Measurements from ENCODE around the gene HEBP1.

The HEBP1 gene

GRCh38 chr12:13023811-13024530, 23.9 kb upstream of the HEBP1 start:
- DNase-seq = no peak

DNA sequence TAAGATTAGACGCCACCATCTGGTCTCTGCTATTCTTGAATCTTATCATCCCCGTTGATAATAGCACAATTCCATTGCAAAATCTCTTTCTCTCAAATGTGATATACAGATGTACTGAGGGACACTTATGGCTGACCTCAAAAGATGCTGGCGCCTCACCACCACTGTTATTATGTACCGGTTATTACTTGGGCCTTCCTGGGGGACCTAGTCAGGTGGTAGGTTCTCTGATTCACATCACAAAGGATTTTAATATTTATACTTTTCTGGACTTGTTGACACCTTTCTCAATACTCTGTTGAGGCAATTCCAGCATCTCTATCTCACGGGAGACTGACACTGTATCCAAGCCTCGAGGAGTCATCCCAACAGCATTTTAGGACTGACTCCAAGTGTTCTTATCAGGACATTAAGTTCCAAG, 22.8 kb upstream of the HEBP1 start:
- no peak for DNase-seq

GRCh38 chr12:13011098-13011497, 11.0 kb upstream of the HEBP1 start:
- DNase-seq = no peak

- no peak for DNase-seq
Observed at GRCh38 chr12:13008741-13009380, 8.8 kb upstream of the HEBP1 start.

DNA sequence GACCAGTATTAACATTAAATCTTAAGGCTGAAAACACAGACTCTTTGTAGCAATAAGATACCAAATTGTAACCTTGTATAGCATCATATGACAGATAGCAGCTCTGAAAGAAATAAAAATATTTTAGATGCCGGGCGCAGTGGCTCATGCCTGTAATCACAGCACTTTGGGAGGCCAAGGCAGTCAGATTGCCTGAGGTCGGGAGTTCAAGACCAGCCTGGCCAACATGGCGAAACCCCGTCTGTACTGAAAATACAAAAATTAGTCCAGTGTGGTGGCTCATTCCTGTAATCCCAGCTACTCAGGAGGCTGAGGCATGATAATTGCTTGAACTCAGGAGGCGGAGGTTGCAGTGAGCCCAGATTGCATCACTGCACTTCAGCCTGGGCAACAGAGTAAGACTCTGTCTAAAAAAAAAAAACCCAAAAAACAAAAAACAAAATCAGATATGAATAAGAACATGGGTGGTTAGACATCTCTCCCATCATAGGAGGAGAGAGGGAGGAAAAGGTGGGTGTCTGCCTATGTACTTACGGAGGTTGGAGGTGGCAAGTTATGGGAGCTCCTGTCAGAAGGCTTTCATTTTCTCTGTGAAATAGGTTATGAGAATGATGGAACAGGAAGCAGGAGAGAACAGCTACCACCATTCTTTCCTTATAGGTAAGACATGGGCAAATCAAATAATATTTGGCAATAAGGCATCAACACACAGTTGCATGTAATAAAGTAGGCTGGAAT, 7.6 kb upstream of the HEBP1 start:
- no peak for DNase-seq

DNA sequence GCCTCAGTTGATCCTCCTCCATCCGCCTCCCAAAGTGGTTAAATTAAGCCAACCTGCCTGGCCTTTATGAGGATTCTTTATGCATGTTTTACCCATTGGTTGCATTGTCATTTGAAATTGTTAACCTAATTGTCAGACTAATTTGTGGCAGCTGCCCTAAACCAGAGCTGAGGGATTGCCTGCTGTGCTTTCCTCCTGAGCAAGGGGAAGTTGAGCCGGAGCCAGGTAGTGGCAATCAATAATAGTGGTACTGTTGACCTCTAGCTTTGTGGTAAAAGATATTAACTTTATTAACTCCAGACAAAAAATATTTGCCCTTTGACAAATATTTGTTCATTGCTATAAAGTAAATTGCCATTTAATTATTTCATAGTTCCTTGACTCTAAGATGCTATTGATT, 5.6 kb upstream of the HEBP1 start:
- no peak for DNase-seq

GRCh38 chr12:13004986-13005385, 4.9 kb upstream of the HEBP1 start:
- no peak for DNase-seq

GRCh38 chr12:13004361-13004760, 4.3 kb upstream of the HEBP1 start:
- no peak for DNase-seq

- no peak for DNase-seq
Observed at GRCh38 chr12:13002301-13003097, 2.4 kb upstream of the HEBP1 start.

DNA sequence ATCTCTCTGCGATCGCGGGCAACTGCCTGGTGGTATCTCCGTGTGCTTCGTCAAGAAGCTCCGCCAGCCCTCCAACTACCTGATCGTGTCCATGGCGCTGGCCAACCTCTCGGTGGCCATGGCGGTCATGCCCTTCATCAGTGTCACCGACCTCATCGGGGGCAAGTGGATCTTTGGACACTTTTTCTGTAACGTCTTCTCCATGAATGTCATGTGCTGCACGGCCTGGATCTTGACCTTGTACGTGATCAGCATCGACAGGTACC, 1.6 kb upstream of the HEBP1 start:
- no peak for DNase-seq

GRCh38 chr12:13000925-13001774, 1.1 kb upstream of the HEBP1 start:
- DNase-seq = peak; percentile 63

GRCh38 chr12:13000616-13000924, 505 bp upstream of the HEBP1 start:
- no peak for DNase-seq

DNA sequence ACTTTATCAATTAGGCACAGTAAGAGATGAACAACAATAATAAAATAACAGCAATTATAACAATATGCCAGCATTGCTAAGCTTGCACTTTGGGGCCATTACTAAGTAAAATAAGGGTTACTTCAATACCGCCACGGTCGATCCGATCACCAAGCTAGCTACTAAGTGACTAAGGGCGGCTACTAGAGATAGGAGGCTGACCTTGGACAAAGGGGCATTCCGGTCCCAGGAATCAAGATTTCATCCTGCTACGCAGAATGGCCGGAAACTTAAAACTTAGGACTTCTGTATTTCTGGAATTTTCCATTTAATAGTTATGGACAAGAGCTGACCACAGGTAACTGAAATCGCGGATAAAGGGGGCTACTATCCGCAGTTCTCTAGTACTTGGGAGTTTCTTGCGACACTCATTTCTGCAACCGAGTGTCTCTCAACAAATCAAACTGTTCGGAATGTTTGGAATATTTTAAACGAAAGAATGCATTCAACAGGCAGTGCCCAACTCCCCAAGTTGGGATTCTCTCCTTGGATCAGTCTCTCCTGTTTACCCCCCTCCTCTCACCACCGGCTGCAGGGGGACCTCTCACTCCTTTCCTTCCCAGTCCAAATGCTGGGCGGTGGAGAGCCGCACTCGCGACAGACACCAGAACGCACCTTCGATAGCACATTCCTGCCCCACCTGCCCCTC, 650 bp downstream of the HEBP1 start:
- DNase-seq = no peak

- no peak for DNase-seq
Observed at GRCh38 chr12:12998248-12998647, 1.8 kb downstream of the HEBP1 start.

- no peak for DNase-seq
Observed at GRCh38 chr12:12997734-12998133, 2.3 kb downstream of the HEBP1 start.

DNA sequence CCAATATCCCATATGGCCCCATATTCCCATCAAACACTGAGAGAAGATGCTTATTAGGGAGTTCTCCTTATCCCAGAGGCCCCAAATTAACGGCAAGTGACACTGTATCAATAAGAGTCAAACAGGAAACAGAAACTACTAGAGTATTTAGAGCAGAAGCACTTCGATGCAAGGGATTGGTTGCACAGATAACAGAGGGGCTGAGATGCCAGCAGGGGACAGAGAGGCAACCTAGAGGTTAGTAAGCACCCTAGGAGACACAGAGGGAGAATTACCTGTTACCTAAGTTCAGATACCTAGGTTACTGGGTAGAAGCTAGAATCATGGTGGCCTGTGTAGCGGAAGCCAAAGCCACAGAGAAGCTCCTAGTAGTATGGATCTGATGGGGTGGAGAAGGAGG, 2.9 kb downstream of the HEBP1 start:
- no peak for DNase-seq

- no peak for DNase-seq
Observed at GRCh38 chr12:12996209-12996608, 3.9 kb downstream of the HEBP1 start.

GRCh38 chr12:12995088-12995487, 5.0 kb downstream of the HEBP1 start:
- DNase-seq = no peak

GRCh38 chr12:12993367-12993766, 6.7 kb downstream of the HEBP1 start:
- DNase-seq = no peak

DNA sequence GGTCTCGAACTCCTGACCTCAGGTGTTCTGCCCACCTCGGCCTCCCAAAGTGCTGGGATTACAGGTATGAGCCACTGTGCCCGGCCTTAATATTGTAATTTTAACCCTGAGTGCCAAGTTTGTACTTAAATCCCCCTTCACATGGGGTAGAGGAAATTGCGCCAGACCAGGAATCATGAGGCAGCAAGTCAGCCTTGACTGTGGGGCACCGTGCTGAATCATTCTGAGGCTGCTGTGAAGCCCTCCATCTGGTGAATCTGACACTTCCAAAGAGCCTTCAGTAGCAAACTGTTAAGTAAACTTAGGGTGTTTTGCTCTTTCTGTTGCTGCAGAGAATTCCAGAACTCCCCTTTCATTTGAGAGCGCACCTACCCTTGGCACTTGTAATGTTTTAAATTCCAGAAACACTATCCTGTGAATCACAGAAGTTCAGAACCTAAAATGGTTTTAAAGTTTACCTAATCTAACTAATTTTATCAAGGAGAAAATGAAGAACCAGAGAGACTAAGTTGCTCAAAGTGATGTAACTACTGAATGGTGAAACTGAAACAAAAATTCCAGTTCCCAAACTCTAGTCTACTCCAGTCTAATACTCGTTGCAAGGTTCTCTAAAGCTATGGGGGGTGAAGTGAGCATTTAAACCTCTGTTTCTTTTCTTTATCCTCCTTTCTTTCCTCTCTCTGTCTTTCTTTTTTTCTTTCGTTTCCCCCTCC, 7.5 kb downstream of the HEBP1 start:
- DNase-seq = no peak

- DNase-seq = no peak
Observed at GRCh38 chr12:12990700-12991468, 9.2 kb downstream of the HEBP1 start.

Measured in activated T-cell treated with anti-CD3 and anti-CD28 coated beads, Interleukin-2, amount 50 U/mL, for 1 hour (primary cell).